MM.1S (cell line): ENCODE results near the gene ADRA2B.

ENCODE experiments used
- EZH2 ChIP-seq: fragments of 300-600 bp; sonication (generic); optimal IDR thresholded peaks from 2 replicates; pipeline ENCODE3; 2017; ENCODE audit warnings: low read depth, mild to moderate bottlenecking, antibody characterized with exemption, low read length, mixed read lengths
- TF ChIP-seq, protein P1 (sequence below): fragments of 300-600 bp; sonication (generic); IDR thresholded peaks from 2 replicates; pipeline ENCODE4 v1.5.1; 2016; ENCODE audit warnings: antibody characterized with exemption, low read length, mixed read lengths

DNA sequence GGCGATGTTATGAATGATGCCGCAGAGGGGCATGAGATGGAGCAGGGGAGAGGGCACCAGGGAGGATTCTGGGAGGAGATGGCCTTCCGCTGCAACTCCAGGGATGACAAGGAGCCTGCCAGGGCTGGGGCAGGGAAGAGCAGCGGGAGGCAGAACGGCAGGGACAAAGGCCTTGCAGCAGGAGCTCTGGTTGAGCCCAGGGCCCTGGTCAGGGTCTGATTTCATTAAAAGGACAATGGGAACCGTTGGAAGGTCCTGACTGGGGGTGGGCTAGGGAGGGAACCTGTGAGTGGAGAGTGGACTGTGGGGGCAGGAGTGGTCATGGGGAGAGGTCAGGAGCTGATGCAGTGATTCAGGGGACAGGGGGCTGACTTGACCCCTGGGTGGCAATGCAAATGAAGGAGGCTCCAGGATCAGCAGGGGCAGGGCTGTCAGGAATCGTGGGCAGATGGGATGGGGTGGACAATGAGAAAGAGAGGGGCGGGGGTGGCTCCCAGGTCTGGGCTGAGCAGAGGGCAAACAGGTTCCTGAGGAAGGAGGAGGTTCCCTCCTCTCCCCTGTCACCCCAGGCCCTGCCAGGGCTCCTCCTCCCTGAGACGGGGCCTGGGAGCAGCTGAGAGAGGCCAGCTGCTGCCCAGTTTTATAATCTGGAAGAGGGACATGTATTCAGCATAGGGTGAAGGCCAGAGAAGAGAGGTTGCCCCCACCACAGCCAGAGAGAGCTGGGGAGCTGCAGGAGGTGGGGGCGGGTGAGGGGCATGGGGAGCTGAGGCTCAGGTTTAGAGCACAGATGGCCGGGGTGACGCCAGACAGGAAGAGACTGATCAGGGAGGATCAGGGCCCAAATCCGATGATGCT, 36.2 kb upstream of the ADRA2B start:
- TF ChIP-seq EZH2: no peak
- TF ChIP-seq, protein P1, sequence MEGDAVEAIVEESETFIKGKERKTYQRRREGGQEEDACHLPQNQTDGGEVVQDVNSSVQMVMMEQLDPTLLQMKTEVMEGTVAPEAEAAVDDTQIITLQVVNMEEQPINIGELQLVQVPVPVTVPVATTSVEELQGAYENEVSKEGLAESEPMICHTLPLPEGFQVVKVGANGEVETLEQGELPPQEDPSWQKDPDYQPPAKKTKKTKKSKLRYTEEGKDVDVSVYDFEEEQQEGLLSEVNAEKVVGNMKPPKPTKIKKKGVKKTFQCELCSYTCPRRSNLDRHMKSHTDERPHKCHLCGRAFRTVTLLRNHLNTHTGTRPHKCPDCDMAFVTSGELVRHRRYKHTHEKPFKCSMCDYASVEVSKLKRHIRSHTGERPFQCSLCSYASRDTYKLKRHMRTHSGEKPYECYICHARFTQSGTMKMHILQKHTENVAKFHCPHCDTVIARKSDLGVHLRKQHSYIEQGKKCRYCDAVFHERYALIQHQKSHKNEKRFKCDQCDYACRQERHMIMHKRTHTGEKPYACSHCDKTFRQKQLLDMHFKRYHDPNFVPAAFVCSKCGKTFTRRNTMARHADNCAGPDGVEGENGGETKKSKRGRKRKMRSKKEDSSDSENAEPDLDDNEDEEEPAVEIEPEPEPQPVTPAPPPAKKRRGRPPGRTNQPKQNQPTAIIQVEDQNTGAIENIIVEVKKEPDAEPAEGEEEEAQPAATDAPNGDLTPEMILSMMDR: no peak
